Parathyroid adenoma (tissue), 2 donors: ENCODE results near the gene IL1RAPL1.

Experiments used
- H2AFZ ChIP-seq: fragments of 300-600 bp; sonication (generic); one replicate; pipeline ENCODE4 v1.7.0; 2017; ENCODE audit warnings: antibody characterized with exemption, mild to moderate bottlenecking
- H3K27ac ChIP-seq: fragments of 300-600 bp; sonication (generic); one replicate; pipeline ENCODE4 v1.7.0; 2017
- H3K27me3 ChIP-seq: fragments of 300-600 bp; sonication (generic); one replicate; pipeline ENCODE4 v1.7.0; 2017; ENCODE audit warnings: low read length; ENCODE audit not compliant: control insufficient read depth, insufficient read depth
- H3K36me3 ChIP-seq: fragments of 300-600 bp; sonication (generic); one replicate; pipeline ENCODE4 v1.7.0; 2017; ENCODE audit warnings: low read length; ENCODE audit not compliant: control insufficient read depth, insufficient read depth
- H3K4me1 ChIP-seq: fragments of 300-600 bp; sonication (generic); one replicate; pipeline ENCODE4 v1.7.0; 2017; ENCODE audit warnings: control low read depth
- H3K4me2 ChIP-seq: fragments of 300-600 bp; sonication (generic); one replicate; pipeline ENCODE4 v1.7.0; 2017; ENCODE audit warnings: low read length
- H3K4me3 ChIP-seq: fragments of 300-600 bp; sonication (generic); one replicate; pipeline ENCODE4 v1.7.0; 2017; ENCODE audit warnings: low read depth, low read length
- H3K79me2 ChIP-seq: fragments of 300-600 bp; sonication (generic); one replicate; pipeline ENCODE4 v1.7.0; 2017; ENCODE audit warnings: control low read depth
- H3K9ac ChIP-seq: fragments of 300-600 bp; sonication (generic); one replicate; pipeline ENCODE4 v1.7.0; 2017; ENCODE audit warnings: mild to moderate bottlenecking
- H3K9me3 ChIP-seq: fragments of 300-600 bp; sonication (generic); one replicate; pipeline ENCODE4 v1.7.0; 2017; ENCODE audit warnings: low read length; ENCODE audit not compliant: control insufficient read depth
- CTCF ChIP-seq: fragments of 300-600 bp; sonication (generic); IDR thresholded peaks from one replicate; pipeline ENCODE4 v1.7.0; 2017; ENCODE audit warnings: antibody characterized with exemption, mild to moderate bottlenecking
- donor health status: primary hyperparathyroidism.

The IL1RAPL1 gene

GRCh38 chrX:28628120-28628519, 40.9 kb downstream of the IL1RAPL1 start:
- H3K4me1 ChIP-seq: no peaks in the 10 kb centered on the region
- no peak overlapping the region for H3K4me3 ChIP-seq
- H3K4me2 ChIP-seq: no peak overlapping the region
- no peaks in the 10 kb centered on the region for H3K27me3 ChIP-seq
- no peak overlapping the region for H2AFZ ChIP-seq
- TF ChIP-seq CTCF: no peak
- H3K9ac ChIP-seq: no peak overlapping the region
- H3K36me3 ChIP-seq: no peaks in the 10 kb centered on the region
- H3K9me3 ChIP-seq: no peaks in the 10 kb centered on the region
- H3K27ac ChIP-seq: no peak overlapping the region
- no peaks in the 10 kb centered on the region for H3K79me2 ChIP-seq

- no peak overlapping the region for H3K4me3 ChIP-seq
- H3K79me2 ChIP-seq: no peaks in the 10 kb centered on the region
- H3K36me3 ChIP-seq: no peaks in the 10 kb centered on the region
- no peak overlapping the region for H2AFZ ChIP-seq
- H3K27me3 ChIP-seq: no peaks in the 10 kb centered on the region
- H3K9ac ChIP-seq: no peak overlapping the region
- no peak for TF ChIP-seq CTCF
- H3K9me3 ChIP-seq: no peaks in the 10 kb centered on the region
- no peak overlapping the region for H3K4me2 ChIP-seq
- no peaks in the 10 kb centered on the region for H3K4me1 ChIP-seq
- no peak overlapping the region for H3K27ac ChIP-seq
Measured at GRCh38 chrX:28638775-28639174, 51.5 kb downstream of the IL1RAPL1 start.

GRCh38 chrX:28639451-28639850, 52.2 kb downstream of the IL1RAPL1 start:
- no peak overlapping the region for H3K9ac ChIP-seq

GRCh38 chrX:28649541-28649940, 62.3 kb downstream of the IL1RAPL1 start:
- Histone ChIP-seq H3K27ac (no peak overlapping the region), H3K27me3 (no peaks in the 10 kb centered on the region), H3K9ac (no peak overlapping the region), H3K9me3 (no peaks in the 10 kb centered on the region), H2AFZ (no peak overlapping the region), H3K4me3 (no peak overlapping the region), H3K36me3 (no peaks in the 10 kb centered on the region), H3K4me2 (no peak overlapping the region), H3K4me1 (no peaks in the 10 kb centered on the region), H3K79me2 (no peaks in the 10 kb centered on the region)
- no peak for TF ChIP-seq CTCF

More at GRCh38 chrX:28639451-28639850, 52.2 kb downstream of the IL1RAPL1 start:
- H3K27me3 ChIP-seq: no peaks in the 10 kb centered on the region
- no peaks in the 10 kb centered on the region for H3K79me2 ChIP-seq
- H3K9me3 ChIP-seq: no peaks in the 10 kb centered on the region
- no peak overlapping the region for H3K4me2 ChIP-seq
- no peaks in the 10 kb centered on the region for H3K36me3 ChIP-seq
- H3K27ac ChIP-seq: no peak overlapping the region
- TF ChIP-seq CTCF: no peak
- H3K4me1 ChIP-seq: no peaks in the 10 kb centered on the region
- no peak overlapping the region for H3K4me3 ChIP-seq
- no peak overlapping the region for H2AFZ ChIP-seq

- Histone ChIP-seq H3K4me2 (no peak overlapping the region), H3K27ac (no peak overlapping the region)
Measured at GRCh38 chrX:28651186-28651585, 63.9 kb downstream of the IL1RAPL1 start.

More at GRCh38 chrX:28651186-28651585, 63.9 kb downstream of the IL1RAPL1 start:
- Histone ChIP-seq H3K79me2 (no peaks in the 10 kb centered on the region), H2AFZ (no peak overlapping the region), H3K27me3 (no peaks in the 10 kb centered on the region), H3K9ac (no peak overlapping the region), H3K4me1 (no peaks in the 10 kb centered on the region), H3K4me3 (no peak overlapping the region), H3K36me3 (no peaks in the 10 kb centered on the region), H3K9me3 (no peaks in the 10 kb centered on the region)
- TF ChIP-seq CTCF: no peak
